Neuron (in vitro differentiated cells): ENCODE results near the gene HOXD12.
A peak's percentile ranks its signal among the peaks of the same experiment; 100 is the strongest.

Experiments
- H2AFZ ChIP-seq: one replicate; pipeline ENCODE4 v1.6.1; 2013; ENCODE audit warnings: low read depth, mild to moderate bottlenecking, inconsistent platforms, low read length, moderate library complexity
- H3K27me3 ChIP-seq: one replicate; pipeline ENCODE4 v1.6.1; 2013; ENCODE audit warnings: low read length; ENCODE audit not compliant: insufficient read depth
- H3K36me3 ChIP-seq: one replicate; pipeline ENCODE4 v1.6.1; 2013; ENCODE audit warnings: low read length; ENCODE audit not compliant: insufficient read depth
- H3K4me1 ChIP-seq: one replicate; pipeline ENCODE4 v1.6.1; 2013; ENCODE audit warnings: low read length; ENCODE audit not compliant: insufficient read depth
- H3K4me3 ChIP-seq: 2 replicates; pipeline ENCODE4 v1.5.1; 2013; ENCODE audit warnings: mild to moderate bottlenecking, low read length, moderate library complexity
- H3K9me3 ChIP-seq: one replicate; pipeline ENCODE4 v1.6.1; 2013; ENCODE audit warnings: low read length

The HOXD12 gene

DNA sequence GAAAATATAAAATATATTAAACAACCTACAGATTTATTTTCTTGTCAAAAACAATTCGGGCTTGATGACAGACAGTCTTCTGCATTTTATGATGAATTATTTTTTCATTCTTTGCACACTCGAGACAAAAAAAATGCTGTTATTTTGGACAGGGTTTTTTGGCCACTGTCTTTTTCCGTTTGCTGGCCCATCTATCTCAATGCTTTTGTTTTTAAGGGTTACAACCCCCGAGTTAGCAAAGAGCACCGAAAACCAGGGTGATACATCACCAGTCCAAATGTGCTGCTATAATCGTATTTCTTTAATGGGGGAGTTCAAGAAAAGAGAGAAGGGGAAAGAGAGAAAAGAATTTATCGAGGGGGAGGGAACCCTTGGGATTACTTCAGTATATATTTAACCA lies 23.5 kb upstream of the HOXD12 start:
- Histone ChIP-seq H3K4me3 (no peak overlapping the region), H3K27me3 (peaks cover 80% of the 10 kb centered on the region), H2AFZ (no peak overlapping the region), H3K9me3 (no peaks in the 10 kb centered on the region), H3K4me1 (no peaks in the 10 kb centered on the region), H3K36me3 (no peaks in the 10 kb centered on the region)

DNA sequence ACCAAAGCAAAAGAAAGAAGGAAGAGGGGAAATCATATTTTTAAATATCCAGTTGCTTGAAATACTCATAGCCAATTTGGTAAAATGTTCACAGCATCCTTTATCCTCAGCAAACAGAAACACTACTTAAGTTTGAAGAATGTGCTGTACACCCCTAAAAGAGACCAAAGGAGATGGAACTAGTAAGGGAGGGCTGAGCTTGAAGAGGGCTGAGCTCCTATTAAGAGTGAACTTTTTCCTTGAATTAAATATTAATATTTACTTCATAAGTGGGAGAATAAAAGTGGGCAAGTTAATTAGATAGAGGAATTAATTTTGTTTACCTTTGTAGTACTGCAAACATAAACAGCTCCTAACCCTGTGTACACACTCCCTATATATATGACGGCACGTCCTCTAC lies 22.8 kb upstream of the HOXD12 start:
- no peak overlapping the region for H3K4me3 ChIP-seq
- H3K4me1 ChIP-seq = no peaks in the 10 kb centered on the region
- H3K27me3 ChIP-seq = peaks cover 83% of the 10 kb centered on the region
- no peaks in the 10 kb centered on the region for H3K36me3 ChIP-seq
- no peaks in the 10 kb centered on the region for H3K9me3 ChIP-seq
- no peak overlapping the region for H2AFZ ChIP-seq

DNA sequence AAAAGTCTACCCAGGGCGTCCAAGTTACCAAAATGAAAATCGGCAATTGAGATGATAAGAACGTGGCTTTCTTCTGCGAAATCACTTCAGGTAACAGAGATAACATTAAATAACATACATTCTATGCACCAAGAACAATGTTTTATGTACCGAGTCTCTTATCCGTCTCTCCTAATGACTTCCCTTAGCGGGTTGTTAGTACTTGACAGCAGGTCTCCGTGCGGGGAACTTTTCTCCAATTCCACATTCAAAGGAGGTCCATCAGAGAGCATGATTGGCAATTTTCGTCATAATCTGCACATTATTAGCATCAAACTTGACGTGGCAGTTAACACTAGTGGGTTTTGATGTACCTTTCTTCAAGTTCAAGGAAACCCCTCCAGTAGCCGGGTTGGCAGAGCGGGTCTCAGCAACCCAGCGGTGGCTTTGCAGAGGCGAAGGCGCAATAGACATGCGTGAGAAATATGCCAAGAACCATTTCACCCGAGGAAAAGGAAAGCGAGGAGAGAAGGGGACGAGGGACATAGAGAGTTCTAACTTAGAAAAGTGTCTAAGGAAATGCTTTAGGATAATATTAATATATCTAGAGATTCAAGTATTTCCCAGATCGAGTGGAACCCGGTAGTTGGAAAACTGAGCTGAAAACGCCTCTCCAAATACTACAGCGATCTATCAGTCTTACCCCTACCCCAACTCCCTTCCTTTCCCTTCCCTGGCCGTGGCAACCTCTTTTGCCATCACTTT lies 20.9 kb upstream of the HOXD12 start:
- H3K4me3 ChIP-seq = no peak overlapping the region
- no peak overlapping the region for H2AFZ ChIP-seq
- H3K4me1 ChIP-seq = no peaks in the 10 kb centered on the region
- H3K36me3 ChIP-seq = no peaks in the 10 kb centered on the region
- no peaks in the 10 kb centered on the region for H3K9me3 ChIP-seq
- H3K27me3 ChIP-seq = peaks cover 90% of the 10 kb centered on the region

GRCh38 chr2:176079285-176079830 lies 20.2 kb upstream of the HOXD12 start:
- H3K9me3 ChIP-seq = no peaks in the 10 kb centered on the region
- no peak overlapping the region for H2AFZ ChIP-seq
- H3K4me1 ChIP-seq = no peaks in the 10 kb centered on the region
- H3K36me3 ChIP-seq = no peaks in the 10 kb centered on the region
- peaks cover 91% of the 10 kb centered on the region for H3K27me3 ChIP-seq
- H3K4me3 ChIP-seq = no peak overlapping the region

- H2AFZ ChIP-seq = no peak overlapping the region
- peak overlapping the region; percentile 21 for H3K4me3 ChIP-seq
- H3K9me3 ChIP-seq = no peaks in the 10 kb centered on the region
- peaks cover 91% of the 10 kb centered on the region for H3K27me3 ChIP-seq
- no peaks in the 10 kb centered on the region for H3K4me1 ChIP-seq
- no peaks in the 10 kb centered on the region for H3K36me3 ChIP-seq
These were observed 19.6 kb upstream of the HOXD12 start for GRCh38 chr2:176079831-176080539.

- H3K36me3 ChIP-seq = no peaks in the 10 kb centered on the region
- peaks cover 91% of the 10 kb centered on the region for H3K27me3 ChIP-seq
- peak overlapping the region; percentile 21 for H3K4me3 ChIP-seq
- H2AFZ ChIP-seq = no peak overlapping the region
- H3K4me1 ChIP-seq = no peaks in the 10 kb centered on the region
- no peaks in the 10 kb centered on the region for H3K9me3 ChIP-seq
These were observed 18.8 kb upstream of the HOXD12 start for GRCh38 chr2:176080540-176081375.

DNA sequence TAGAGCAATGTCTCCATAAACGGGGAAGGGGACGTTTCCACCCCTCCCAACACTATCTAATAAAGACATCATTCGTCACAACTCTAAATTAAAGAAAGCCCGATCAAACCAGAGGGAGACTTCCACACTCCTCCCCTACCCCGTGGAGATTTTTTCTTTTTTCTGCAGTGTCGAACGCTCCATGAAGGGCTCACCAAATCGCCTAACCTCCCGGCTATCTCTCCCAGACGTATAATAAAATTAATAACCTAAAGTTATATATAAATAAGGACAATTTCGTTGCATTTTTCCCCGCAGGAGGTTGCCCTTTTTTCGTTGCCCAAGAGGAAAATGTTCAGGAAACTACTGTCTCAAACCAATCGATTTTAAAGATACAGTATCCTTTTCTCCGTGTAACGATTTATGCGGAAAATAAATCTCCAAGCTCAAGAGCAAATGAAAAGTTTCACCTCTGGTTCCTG lies 18.2 kb upstream of the HOXD12 start:
- Histone ChIP-seq H3K4me1 (no peaks in the 10 kb centered on the region), H3K27me3 (peaks cover 92% of the 10 kb centered on the region), H2AFZ (no peak overlapping the region), H3K9me3 (no peaks in the 10 kb centered on the region), H3K36me3 (no peaks in the 10 kb centered on the region), H3K4me3 (no peak overlapping the region)

- H3K36me3 ChIP-seq = no peaks in the 10 kb centered on the region
- H3K9me3 ChIP-seq = no peaks in the 10 kb centered on the region
- no peaks in the 10 kb centered on the region for H3K4me1 ChIP-seq
- H3K27me3 ChIP-seq = peaks cover 92% of the 10 kb centered on the region
- H3K4me3 ChIP-seq = no peak overlapping the region
- H2AFZ ChIP-seq = no peak overlapping the region
These were observed 17.6 kb upstream of the HOXD12 start for GRCh38 chr2:176081837-176082524.

DNA sequence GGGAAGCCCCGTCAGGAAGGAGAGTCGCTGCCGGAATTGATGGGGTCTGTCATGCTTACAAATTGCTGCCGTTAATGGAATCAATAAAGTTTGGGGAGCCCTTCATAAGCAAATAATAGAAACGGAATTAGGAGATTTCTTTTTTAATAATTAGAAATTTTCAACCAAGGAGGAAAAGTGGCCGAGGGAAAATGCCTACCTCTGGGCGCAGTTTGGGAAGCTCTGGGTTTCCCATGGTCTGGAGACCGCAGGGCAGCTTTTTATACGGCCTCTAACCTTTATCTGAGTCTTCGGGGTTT lies 17.1 kb upstream of the HOXD12 start:
- Histone ChIP-seq H3K4me1 (no peaks in the 10 kb centered on the region), H3K4me3 (no peak overlapping the region), H3K36me3 (no peaks in the 10 kb centered on the region), H3K27me3 (peaks cover 94% of the 10 kb centered on the region), H3K9me3 (no peaks in the 10 kb centered on the region), H2AFZ (no peak overlapping the region)

GRCh38 chr2:176082824-176083751 lies 16.5 kb upstream of the HOXD12 start:
- Histone ChIP-seq H3K27me3 (peaks cover 96% of the 10 kb centered on the region), H2AFZ (peak overlapping the region; percentile 23), H3K36me3 (no peaks in the 10 kb centered on the region), H3K4me3 (no peak overlapping the region), H3K4me1 (peaks cover 2% of the 10 kb centered on the region), H3K9me3 (no peaks in the 10 kb centered on the region)

DNA sequence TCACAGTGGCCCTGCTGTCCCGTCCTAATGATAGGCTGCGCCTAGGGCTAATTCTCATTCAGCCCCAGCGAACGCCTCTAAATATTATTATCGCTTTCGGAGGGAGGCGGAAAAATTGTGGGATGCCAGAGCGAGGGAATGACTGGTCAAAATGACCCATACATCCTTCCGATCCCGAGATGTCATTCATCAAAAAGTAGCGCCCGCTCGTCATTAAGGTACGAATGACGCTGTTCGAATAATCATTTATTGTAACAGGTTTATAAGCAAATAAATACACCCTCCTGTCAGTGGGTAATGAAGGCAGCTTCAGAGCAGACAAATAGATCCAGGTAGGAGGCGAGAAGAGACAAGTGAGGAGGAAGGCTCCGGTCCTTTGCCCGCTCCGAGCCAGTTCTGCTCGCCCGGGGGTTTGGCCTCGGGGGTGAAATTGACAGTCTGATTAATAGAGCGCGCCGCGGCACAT lies 15.8 kb upstream of the HOXD12 start, which contains the start of gene EVX2:
Gene EVX2 (minus strand): TSS at position 167 of the 466 bp plus-strand sequence. CDS start 186 bp downstream, outside the sequence.
- Histone ChIP-seq H3K36me3 (no peaks in the 10 kb centered on the region), H3K9me3 (no peaks in the 10 kb centered on the region), H3K4me1 (peaks cover 3% of the 10 kb centered on the region), H2AFZ (peak within 1 kb of the TSS; percentile 23), H3K4me3 (no peak within 1 kb of the TSS), H3K27me3 (peaks cover 96% of the 10 kb centered on the region)
